HG03432 (cell line): Measurements from ENCODE around the gene UPK3A.
"Not testable (repeated sequence)": the region's sequence is repeated elsewhere in the genome, so short reads cannot be mapped to it uniquely, and the experiment has no call there.

Experiments used
- ATAC-seq: cut with Tn5 transposase; IDR thresholded peaks from one replicate; pipeline ENCODE4 v1.9.1; 2021; ENCODE audit warnings: mild to moderate bottlenecking, moderate library complexity; ENCODE audit not compliant: unreplicated experiment

The UPK3A gene

GRCh38 chr22:45254789-45255278 is 29.9 kb upstream of the UPK3A start:
- ATAC-seq = peak; percentile 42

- not testable (repeated sequence) for ATAC-seq
Observed at GRCh38 chr22:45257941-45258340, 26.8 kb upstream of the UPK3A start.

GRCh38 chr22:45259754-45260394 is 24.9 kb upstream of the UPK3A start:
- no peak for ATAC-seq

GRCh38 chr22:45260395-45260759 is 24.4 kb upstream of the UPK3A start:
- ATAC-seq = not testable (repeated sequence)

GRCh38 chr22:45261407-45262088 is 23.2 kb upstream of the UPK3A start:
- no peak for ATAC-seq

GRCh38 chr22:45262195-45262930 is 22.4 kb upstream of the UPK3A start:
- no peak for ATAC-seq

GRCh38 chr22:45262931-45263462 is 21.8 kb upstream of the UPK3A start:
- ATAC-seq = peak; percentile 31

- ATAC-seq = peak; percentile 84
Observed at GRCh38 chr22:45263463-45264269, 21.1 kb upstream of the UPK3A start.

GRCh38 chr22:45265535-45265934 is 19.2 kb upstream of the UPK3A start:
- ATAC-seq = no peak

GRCh38 chr22:45268167-45268957 is 16.4 kb upstream of the UPK3A start:
- ATAC-seq = peak; percentile 15

GRCh38 chr22:45268958-45269844 is 15.5 kb upstream of the UPK3A start:
- peak; percentile 76 for ATAC-seq

GRCh38 chr22:45270095-45271020 is 14.4 kb upstream of the UPK3A start:
- ATAC-seq = no peak

GRCh38 chr22:45271667-45272201 is 13.0 kb upstream of the UPK3A start:
- no peak for ATAC-seq

GRCh38 chr22:45272498-45272897 is 12.3 kb upstream of the UPK3A start:
- ATAC-seq = no peak

GRCh38 chr22:45273452-45274075 is 11.2 kb upstream of the UPK3A start:
- ATAC-seq = no peak

GRCh38 chr22:45276507-45277105 is 8.1 kb upstream of the UPK3A start:
- no peak for ATAC-seq

- not testable (repeated sequence) for ATAC-seq
Observed at GRCh38 chr22:45277720-45278119, 7.0 kb upstream of the UPK3A start.
